ENCODE measurements around the gene AGBL4.

The AGBL4 gene

DNA sequence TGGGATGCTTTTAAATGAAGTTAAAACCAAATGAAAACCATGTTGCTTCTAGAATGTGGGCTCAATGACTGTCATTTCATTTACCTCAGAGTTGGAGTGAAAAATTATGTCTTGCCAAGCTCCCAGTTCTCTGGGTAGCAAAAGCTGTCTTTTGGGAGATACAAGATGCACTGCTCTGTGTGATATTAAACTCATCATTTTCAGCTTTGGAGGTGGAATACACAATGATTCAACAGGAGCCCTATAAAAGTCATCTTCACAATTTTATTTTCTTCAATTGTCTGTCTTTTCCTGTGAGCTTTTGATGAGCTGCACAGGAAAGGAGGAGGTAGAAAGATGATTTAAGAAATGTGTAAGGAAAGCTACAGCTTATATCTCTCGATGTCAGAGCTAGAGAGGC is 1431.4 kb downstream of the AGBL4 start:
- TF ChIP-seq, protein P1, sequence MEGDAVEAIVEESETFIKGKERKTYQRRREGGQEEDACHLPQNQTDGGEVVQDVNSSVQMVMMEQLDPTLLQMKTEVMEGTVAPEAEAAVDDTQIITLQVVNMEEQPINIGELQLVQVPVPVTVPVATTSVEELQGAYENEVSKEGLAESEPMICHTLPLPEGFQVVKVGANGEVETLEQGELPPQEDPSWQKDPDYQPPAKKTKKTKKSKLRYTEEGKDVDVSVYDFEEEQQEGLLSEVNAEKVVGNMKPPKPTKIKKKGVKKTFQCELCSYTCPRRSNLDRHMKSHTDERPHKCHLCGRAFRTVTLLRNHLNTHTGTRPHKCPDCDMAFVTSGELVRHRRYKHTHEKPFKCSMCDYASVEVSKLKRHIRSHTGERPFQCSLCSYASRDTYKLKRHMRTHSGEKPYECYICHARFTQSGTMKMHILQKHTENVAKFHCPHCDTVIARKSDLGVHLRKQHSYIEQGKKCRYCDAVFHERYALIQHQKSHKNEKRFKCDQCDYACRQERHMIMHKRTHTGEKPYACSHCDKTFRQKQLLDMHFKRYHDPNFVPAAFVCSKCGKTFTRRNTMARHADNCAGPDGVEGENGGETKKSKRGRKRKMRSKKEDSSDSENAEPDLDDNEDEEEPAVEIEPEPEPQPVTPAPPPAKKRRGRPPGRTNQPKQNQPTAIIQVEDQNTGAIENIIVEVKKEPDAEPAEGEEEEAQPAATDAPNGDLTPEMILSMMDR (IDR thresholded peaks at IDR 0.05; ENCODE audit: insufficient read depth, low read depth, low read length, missing control alignments) = no peak
- no peak overlapping the region for H3K4me3 ChIP-seq (ENCODE audit: low read length)

DNA sequence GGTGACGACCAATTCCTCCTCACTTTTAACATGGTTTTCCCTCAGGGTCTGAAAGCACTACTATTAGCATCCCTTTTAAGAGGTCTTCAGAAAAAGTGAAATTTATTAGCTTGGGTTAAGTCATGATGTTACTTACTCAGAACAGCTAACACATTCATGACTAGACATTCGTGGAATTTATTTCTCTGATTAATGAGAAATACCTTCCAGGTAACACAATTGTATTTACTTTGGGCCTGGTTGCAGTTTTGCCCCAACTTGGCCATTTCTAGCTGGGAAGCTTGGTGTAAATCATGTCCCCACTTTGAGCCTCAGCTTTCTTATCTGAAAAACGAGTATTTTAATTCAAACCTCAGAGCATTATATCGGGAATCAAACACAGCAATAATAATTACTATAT is 1432.6 kb downstream of the AGBL4 start:
- no peak overlapping the region for H3K4me3 ChIP-seq (ENCODE audit: low read length)
- TF ChIP-seq, protein P1 (IDR thresholded peaks at IDR 0.05; ENCODE audit: insufficient read depth, low read depth, low read length, missing control alignments) = no peak
- DNase-seq (ENCODE audit: low read depth) = peak; percentile 19

More for the DNA sequence above, 1431.4 kb downstream of the AGBL4 start:
- no peak for DNase-seq (ENCODE audit: low read depth)

GRCh38 chr1:48588061-48588460 is 1435.7 kb downstream of the AGBL4 start:
- TF ChIP-seq, protein P1 (IDR thresholded peaks at IDR 0.05; ENCODE audit: insufficient read depth, low read depth, low read length, missing control alignments) = no peak
- no peak for DNase-seq (ENCODE audit: low read depth)
- H3K4me3 ChIP-seq (ENCODE audit: low read length) = no peak overlapping the region

DNA sequence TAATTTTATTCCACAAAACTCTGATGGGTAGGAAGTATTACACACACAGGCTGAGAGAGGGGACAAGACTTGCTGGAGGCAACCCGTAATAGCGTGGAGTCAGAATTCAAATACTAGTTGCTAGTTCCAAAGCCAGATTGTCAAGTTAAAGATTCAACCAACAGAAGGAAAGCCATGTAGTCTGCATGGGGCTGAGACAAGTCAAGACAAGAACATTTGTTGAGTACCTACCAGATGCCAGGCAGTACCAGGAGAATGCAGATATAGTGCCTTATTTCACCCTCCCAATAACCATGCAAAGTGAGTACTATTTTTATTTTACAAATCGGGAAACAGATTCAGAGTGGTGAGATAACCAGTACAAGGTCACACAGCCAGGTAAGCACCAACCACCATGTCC is 1441.3 kb downstream of the AGBL4 start:
- TF ChIP-seq, protein P1 (IDR thresholded peaks at IDR 0.05; ENCODE audit: insufficient read depth, low read depth, low read length, missing control alignments) = no peak
- peak; percentile 44 for DNase-seq (ENCODE audit: low read depth)
- no peak overlapping the region for H3K4me3 ChIP-seq (ENCODE audit: low read length)

GRCh38 chr1:48581270-48581669 is 1442.5 kb downstream of the AGBL4 start:
- no peak for DNase-seq (ENCODE audit: low read depth)
- TF ChIP-seq, protein P1 (IDR thresholded peaks at IDR 0.05; ENCODE audit: insufficient read depth, low read depth, low read length, missing control alignments) = no peak
- H3K4me3 ChIP-seq (ENCODE audit: low read length) = no peak overlapping the region

- DNase-seq (ENCODE audit: low read depth) = no peak
- H3K4me3 ChIP-seq (ENCODE audit: low read length) = no peak overlapping the region
- TF ChIP-seq, protein P1 (IDR thresholded peaks at IDR 0.05; ENCODE audit: insufficient read depth, low read depth, low read length, missing control alignments) = no peak
Measured at GRCh38 chr1:48576565-48576964, 1447.2 kb downstream of the AGBL4 start.

- TF ChIP-seq, protein P1 (IDR thresholded peaks at IDR 0.05; ENCODE audit: insufficient read depth, low read depth, low read length, missing control alignments) = peak; percentile 75
- DNase-seq (ENCODE audit: low read depth) = peak; percentile 63
- no peak overlapping the region for H3K4me3 ChIP-seq (ENCODE audit: low read length)
Measured at GRCh38 chr1:48572646-48573258, 1451.0 kb downstream of the AGBL4 start.
